Measurements from ENCODE around the gene CTNNA2.
A peak's percentile ranks its signal among the peaks of the same experiment; 100 is the strongest.
"Not testable (repeated sequence)": the region's sequence is repeated elsewhere in the genome, so short reads cannot be mapped to it uniquely, and the experiment has no call there.

The CTNNA2 gene

GRCh38 chr2:80042635-80043034, 529.8 kb downstream of the CTNNA2 start:
- DNase-seq = no peak

- DNase-seq = no peak
Measured at GRCh38 chr2:80048296-80048695, 535.4 kb downstream of the CTNNA2 start.

DNA sequence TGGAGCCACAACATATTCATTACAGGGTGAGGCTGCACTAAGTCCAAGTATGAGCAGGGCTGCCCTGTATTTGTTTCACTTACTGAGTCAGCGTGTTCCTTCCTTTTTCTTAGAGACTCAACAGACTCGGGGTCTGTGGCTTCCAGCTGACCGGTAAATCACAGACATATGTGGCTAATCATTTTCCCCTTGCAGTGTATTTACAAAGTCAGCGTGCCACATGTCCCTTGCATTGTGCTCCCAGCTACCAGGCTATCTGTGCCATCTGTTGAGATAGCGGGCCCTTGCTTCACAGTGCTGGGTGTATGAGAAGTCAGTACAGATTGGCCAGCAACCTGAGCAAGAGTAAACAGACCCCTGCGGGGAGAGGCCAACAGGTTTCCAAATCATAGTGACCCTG, 537.4 kb downstream of the CTNNA2 start:
- DNase-seq = no peak

DNA sequence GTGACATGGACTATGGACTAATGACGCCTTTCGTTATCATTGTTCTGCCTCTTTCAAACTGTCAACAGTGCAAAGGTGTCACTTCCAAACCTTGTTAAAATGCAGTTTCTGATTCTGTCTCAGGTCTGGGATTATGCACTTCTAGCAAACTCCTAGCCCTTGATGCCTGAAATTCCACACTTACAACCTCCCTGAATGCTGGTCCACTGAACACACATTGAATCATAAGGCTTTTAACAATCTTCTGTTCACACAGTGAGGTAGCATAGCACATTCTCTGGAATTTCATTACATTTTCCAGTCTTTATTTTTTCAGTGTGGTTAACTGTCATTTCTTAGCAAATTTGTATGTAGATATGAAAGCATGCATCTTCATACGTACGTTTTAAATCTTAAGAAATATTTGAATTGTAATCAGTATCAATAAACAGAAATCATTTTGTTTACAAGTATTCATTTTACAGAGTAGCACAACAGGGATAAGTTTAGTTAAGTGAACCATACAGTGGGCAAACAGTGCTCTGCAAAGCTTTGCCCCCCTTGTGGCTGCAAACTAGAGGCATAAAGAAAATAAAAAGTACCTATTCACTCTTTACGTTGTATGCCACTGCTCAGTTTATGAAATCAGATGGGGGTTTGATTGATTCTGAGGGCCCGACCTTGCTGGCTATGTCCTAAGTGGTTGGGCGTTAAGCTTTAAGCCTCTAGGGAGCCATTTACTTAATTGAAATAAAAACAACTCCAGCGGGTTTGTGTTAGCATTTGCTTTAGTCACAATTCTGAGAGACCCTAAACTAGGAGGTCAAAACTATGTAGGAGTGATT, 540.9 kb downstream of the CTNNA2 start:
- DNase-seq = no peak

DNA sequence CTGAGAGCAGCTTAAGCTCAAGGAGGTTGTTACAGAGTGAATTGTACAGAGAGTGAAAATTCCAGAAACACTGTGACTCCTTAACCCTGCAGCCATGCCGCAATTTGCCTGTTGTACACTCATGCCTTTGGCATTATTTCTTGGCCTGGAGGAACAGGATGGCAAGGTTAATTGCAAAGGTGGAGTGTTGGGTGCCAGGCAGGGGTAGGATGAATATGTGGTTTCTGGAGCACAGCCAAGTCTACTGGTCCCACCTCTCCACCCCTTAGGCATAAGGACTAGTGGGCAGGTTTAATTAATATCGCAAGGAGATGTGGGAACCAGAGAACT, 541.5 kb downstream of the CTNNA2 start:
- peak; percentile 76 for DNase-seq

DNA sequence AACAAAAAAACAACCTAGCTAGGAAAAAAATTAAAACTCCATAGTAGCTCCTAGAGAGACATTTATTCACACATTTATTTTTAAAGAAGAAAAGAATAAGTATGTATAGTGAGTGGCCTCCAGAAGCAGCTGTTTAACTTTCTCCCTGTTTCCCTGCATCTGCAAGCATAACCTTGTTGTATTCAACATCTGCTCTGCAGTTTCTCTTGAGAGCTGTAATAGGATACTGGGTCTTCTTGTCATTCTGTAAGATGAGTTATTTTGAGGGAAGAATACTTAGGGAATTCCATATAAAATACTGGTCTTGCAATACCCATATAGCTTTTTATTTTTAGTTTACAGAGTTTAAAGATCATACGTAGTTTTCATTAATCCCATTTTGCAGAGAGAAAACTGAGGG, 545.1 kb downstream of the CTNNA2 start:
- DNase-seq = no peak

- DNase-seq = no peak
Measured at GRCh38 chr2:80058562-80058961, 545.7 kb downstream of the CTNNA2 start.

- DNase-seq = no peak
Measured at GRCh38 chr2:80059447-80059846, 546.6 kb downstream of the CTNNA2 start.

DNA sequence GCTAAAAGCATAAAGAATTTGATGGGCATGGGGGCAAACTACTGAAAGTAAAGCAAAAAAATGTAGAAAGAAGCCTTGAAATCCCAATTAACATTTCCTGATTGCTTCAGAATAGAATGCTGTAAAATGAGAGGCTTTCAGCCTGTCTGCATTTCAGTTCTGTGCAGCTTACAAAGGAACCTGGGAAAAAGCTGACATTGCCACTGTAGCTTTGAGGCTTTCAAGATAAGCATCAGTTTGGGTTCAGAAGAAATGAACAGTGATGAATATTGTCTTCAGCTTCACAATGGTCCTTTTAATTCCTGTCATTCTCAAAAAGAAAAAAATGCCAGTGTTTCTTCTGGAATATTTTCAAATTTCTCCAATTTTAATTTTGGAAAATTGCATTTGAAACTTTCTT, 549.0 kb downstream of the CTNNA2 start:
- no peak for DNase-seq

GRCh38 chr2:80062298-80062697, 549.4 kb downstream of the CTNNA2 start:
- DNase-seq = no peak

DNA sequence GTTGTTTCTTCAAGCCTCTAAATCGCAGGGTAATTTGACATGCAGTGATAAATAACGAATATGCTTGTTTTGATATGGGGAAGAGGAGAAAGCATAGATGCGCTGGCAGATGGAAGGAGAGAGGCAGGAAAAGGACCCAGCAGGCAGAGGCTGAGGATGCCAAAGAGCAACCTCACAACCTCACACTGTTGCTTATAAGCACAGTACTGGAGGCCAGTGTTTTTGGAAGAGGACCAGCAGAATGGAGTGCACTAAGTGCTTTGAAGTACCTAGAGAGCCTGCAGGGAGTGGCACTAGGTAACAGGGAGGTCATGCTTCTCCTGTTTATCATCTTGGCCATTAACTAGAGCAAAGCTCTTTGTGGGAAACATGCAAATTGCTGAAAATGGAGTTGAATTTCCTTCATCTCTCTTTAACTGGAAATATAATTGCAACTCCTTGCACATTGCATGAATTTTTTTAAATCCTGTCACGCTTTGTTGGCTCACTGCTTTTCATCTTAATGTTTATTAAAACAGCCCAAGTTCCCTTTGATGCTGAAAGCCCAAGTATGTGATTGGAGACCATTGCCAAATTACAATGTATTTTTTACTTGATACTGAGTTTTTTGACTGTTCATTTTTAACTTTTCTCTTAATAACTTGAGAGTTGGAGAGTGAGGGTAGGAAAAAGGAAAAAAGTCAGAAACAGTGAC, 555.3 kb downstream of the CTNNA2 start:
- no peak for DNase-seq

DNA sequence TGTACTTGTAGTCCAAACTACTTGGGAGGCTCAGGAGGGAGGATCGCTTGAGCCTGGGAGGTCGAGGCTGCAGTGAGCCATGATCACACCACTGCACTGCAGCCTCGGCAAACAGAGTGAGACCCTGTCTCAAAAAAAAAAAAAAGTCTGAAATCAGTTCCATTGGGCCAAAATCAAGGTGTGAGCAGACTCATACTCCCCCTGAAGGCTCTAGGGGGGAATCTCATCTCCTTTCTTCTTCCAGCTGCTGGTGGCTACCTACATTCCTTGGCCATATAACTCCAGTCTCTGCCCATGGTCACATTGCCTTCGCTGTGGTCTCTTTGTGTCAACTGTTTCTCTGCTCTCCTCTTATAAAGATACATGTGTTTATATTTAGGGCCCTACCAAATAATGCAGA, 557.7 kb downstream of the CTNNA2 start:
- no peak for DNase-seq

- no peak for DNase-seq
Measured at GRCh38 chr2:80071941-80072340, 559.1 kb downstream of the CTNNA2 start.

DNA sequence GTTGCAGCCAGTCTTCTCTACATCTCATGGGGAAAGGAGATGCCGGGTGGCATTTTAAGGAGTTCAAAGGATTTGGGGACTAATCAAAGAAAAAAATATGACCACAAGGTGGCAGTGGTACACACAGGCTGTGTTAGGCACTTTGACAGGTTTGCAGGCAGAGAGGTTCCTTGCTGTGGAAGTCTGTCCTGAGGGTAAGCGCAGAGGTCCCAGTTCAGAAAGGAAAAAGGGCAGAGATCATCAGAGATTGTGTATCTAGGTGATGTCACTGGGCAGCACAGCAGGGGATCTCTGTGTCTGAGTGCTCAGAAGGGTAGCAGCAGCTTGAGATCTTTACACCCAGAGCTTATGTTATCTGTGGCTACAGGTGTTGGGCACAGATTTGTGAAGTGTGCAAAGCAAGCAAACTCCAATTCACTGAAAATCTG, 560.3 kb downstream of the CTNNA2 start:
- DNase-seq = peak; percentile 63

DNA sequence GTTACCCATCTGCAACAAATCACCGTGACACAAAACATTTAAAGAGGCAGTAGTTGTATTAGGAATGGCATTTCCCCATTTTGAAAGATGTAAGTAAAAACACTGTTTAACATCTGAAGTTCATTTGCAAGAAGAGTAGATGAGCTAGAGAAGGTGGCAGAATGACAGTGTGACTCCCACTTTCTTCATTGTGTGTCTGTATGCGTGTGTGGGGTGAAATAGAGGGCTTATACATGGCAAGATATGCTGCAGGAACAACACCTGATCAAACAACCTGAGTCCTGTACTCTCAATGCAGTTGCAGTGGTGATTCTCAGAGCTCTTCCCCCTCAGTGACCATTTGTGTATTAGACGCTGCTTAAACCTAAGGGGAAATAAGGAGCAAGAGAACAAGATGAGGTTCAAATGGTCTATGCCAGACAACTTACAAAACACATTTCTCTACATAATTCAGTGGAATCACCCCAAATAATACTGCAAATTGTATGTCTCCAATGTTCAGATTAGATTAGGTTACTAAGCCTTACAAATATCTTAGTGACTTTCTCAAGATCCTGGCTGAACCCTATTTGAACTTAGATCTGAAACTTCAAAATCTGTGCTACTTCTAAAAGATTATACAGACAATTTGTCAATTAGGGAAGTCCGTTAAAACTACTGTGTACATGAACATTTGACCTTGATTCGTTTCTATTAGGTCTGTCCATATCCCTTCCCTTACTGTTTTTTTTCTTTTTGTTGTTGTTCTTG, 561.6 kb downstream of the CTNNA2 start:
- DNase-seq = no peak

DNA sequence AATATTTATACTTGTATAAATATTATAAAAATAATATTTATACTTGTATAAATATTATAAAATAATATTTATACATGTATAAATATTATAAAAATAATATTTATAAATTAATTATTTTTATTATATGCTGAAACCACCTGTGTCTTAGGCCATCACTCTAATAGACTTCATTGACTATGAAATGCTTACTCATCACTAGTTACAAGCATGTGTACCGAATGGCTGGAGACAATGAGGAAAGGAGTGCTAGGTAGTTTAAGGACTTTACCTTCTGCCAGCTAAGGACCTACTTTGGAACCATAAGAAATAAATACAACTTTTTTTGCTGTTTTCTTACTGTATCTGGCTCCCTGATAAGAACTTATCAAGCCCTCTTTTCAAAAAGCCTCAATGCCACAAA, 562.9 kb downstream of the CTNNA2 start:
- no peak for DNase-seq

DNA sequence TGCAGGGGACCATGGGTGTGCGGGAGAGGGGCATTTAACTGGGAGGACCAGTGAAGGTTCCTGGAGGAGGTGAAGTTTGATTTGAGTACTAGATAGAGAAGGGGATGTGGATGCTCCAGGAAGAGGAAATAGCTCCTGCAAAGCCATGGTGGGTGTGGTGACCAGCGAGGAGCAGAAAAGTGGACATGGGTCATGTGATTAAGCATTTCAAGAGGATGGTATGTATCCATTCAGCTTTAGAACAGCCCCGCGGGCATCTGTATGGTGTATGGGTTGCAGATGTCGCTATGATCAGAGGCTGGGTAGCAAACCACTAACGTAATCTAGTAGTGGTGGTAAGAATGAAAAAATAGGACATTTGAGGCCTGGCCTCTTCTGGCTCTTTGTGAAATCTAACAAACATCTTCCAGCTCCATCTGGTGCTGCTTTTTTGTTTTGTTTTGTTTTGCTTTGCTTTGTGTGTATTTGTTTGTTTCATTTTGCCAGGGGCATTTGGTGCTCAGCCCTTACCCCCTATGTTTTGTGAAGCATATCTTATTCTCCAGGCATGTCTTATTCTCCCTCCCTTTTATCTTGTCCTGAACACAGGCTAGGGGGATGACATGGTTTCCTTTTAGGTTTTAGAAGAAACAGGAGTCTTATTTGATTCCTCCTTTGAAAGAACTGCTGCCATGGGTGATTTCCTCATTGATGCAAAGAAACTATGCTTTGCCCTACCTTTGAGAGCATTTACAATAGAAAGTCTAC, 565.6 kb downstream of the CTNNA2 start:
- peak; percentile 14 for DNase-seq

GRCh38 chr2:80080957-80081356, 568.1 kb downstream of the CTNNA2 start:
- no peak for DNase-seq

GRCh38 chr2:80086831-80087230, 574.0 kb downstream of the CTNNA2 start:
- peak; percentile 74 for DNase-seq

DNA sequence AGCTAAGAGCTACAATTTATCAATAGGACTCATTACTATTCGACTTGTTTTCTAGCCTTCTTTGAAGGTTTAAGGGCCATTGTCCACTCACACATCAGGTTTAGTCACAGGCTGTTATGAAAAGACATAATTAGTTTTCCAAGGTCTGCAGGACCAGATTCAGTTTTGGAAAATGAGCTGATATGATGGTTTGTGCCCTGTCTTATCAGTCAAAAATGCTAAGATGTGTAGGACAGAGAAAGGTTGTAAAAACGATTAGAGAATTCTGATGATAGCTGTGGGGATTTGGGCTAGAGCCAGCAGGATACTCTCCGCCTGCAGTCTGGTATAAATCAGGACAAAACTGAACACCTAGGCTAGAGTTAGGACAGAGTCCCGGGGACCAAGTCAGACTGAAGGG, 578.4 kb downstream of the CTNNA2 start:
- DNase-seq = no peak

DNA sequence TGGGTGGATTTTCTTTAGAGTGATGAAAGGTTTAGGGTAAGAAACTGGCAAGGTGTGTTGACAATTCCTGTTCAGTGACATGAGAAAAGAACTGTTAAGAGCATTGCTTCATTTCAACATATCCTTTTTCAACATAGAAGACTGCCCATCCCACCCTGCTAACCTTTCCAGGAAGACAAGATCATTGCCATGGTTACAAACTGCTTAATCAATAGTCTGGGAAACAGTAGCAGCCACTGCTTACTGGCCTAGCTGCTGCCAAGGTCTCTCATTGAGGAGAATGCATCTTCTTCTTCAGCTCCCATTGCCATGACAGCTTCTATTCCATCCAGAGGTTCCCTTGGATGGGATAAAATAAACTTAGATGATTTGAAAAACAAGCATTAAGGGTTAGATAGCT, 579.6 kb downstream of the CTNNA2 start:
- DNase-seq = no peak

DNA sequence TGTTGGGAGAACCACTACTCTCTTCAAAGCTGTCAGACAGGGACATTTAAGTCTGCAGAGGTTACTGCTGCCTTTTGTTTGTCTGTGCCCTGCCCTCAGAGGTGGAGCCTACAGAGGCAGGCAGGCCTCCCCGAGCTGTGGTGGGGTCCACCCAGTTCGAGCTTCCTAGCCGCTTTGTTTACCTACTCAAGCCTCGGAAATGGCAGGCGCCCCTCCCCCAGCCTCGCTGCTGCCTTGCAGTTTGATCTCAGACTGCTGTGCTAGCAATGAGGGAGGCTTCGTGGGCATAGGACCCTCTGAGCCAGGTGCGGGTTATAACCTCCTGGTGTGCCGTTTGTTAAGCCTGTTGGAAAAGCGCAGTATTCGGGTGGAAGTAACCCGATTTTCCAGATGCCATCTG, 585.7 kb downstream of the CTNNA2 start:
- DNase-seq = not testable (repeated sequence)

- peak; percentile 87 for DNase-seq
Measured at GRCh38 chr2:80102026-80102425, 589.2 kb downstream of the CTNNA2 start.

Measured in EL (cell line).